ENCODE measurements around the gene SLC6A19.
"Not testable (repeated sequence)": the region's sequence is repeated elsewhere in the genome, so short reads cannot be mapped to it uniquely, and the experiment has no call there.

SLC6A19 gene

DNA sequence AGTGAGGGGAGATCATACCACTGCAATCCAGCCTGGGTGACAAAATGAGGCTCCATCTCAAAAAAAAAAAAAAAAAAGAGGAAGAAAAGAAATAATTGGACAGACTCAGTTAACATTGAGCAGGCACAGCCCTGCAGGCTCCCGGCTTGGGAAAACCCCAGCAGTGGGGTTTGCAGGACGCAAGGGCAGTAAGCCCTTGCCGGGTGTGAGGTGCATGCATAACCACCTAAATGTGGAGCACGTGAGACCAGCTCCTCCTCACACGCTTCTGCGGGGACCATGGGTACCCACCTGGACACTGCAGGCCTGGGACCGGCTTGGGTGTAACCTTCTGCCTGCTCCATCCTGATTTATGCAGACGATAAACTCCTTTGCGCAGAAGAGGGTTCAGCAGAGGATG is 19.0 kb downstream of the SLC6A19 start:
- DNase-seq (ENCODE audit: low read depth in 3 of 3, low spot score in 1 of 3): no peak

DNA sequence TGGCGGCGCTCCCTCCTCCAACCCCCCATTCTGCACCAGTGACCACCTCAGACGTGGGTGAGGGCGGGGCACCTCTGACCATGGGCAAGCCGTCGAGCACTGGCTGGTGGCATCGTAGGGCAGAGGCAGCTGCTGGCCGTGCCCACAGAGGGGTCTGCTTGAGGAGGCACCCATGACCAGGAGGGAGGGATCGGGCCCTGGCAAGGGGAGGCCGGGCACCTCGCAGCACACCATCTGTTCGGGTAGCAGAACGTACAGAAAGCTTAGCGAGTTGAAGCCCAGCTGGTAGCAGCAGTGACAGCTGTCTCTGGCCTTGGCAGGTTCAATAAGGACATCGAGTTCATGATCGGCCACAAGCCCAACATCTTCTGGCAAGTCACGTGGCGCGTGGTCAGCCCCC is 19.4 kb downstream of the SLC6A19 start:
- DNase-seq (ENCODE audit: low read depth in 3 of 3, low spot score in 1 of 3): no peak

DNA sequence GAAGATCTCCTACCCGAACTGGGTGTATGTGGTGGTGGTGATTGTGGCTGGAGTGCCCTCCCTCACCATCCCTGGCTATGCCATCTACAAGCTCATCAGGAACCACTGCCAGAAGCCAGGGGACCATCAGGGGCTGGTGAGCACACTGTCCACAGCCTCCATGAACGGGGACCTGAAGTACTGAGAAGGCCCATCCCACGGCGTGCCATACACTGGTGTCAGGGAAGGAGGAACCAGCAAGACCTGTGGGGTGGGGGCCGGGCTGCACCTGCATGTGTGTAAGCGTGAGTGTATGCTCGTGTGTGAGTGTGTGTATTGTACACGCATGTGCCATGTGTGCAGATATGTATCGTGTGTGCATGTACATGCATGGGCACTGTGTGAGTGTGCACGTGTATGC is 20.3 kb downstream of the SLC6A19 start:
- no peak for DNase-seq (ENCODE audit: low read depth in 3 of 3, low spot score in 1 of 3)

DNA sequence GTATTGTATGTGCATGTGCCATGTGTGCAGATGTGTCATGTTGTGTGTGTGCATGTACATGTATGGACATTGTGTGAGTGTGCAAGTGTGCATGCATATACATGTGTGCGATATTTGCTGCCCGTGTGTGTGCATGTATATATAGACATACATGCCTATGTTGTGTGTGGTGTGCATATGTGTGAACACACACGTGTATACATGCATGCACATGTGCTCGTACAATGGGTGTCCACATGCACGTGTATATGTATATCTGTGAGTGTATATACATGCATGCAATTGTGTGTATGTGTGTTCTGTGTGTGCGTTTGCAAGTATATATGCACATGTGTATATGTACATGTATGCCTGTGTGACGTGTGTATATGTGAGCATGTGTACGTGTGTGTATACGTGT is 20.8 kb downstream of the SLC6A19 start:
- no peak for DNase-seq (ENCODE audit: low read depth in 3 of 3, low spot score in 1 of 3)

DNA sequence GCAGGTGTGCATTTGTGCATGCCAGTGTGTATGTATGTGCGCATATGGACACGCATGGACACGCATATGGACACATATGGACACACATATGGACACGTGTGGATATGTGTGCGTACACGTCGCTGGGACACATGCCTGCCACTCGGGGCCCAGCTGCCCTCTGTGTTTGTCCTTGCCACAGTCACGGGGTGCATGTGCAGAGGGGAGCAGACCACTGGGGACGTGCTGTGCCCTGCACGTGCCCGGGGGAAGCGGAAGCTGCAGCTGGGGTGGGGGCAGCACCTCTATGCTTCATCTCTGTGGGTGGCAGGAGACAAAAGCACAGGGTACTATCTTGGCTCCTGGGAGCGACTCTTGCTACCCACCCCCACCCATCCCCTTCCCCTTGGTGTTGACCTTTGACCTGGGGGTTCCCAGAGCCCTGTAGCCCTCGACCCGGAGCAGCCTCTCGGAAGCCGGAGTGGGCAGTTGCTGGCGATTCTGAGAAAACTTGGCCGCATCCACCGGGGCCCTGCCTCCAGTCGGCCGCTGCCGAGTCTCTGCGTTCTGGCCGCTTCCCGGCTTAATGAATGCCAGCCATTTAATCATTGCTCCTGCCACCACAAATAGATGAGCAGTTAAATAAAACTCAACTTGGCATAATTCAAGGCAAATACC is 21.4 kb downstream of the SLC6A19 start:
- DNase-seq (ENCODE audit: low read depth in 3 of 3, low spot score in 1 of 3): no peak

DNA sequence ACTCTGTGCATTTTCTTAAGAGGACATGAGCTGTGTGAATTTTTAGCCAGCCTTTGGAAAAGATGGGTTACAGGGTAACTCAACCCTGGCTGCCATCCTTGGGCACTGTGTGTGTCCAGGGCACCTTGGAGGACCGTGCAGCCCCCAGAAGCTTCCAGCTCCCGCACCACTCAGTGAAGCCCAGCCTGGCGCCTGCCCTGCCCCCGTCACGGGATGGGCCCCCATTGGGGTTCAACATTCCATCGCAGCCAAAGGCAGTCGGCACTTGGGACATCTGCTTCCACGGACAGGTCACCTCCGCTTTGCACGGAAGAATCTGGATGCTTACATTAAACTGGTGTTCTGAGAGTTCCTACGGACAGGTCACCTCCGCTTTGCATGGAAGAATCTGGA is 21.9 kb downstream of the SLC6A19 start:
- no peak for DNase-seq (ENCODE audit: low read depth in 3 of 3, low spot score in 1 of 3)

DNA sequence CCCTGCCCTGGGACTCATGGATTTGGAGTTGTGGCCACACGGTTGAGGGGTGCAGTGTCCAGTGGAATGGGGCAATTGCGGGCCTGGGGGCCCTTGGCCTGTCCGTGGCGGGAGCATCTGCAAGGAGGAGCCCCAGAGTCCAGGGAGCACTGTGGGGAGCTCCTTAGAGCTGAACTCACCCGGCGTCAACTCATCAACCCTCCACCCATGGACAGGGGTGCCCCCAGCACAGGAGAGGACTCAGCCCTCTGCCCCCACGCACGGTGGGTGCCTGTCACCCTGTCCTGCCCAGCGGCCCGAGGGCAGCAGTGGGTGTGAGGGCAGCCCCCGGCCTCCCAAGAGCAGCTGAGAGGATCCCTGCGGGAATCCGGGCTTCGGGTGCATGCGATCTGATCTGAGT is 23.2 kb downstream of the SLC6A19 start:
- DNase-seq (ENCODE audit: low read depth in 3 of 3, low spot score in 1 of 3): no peak

DNA sequence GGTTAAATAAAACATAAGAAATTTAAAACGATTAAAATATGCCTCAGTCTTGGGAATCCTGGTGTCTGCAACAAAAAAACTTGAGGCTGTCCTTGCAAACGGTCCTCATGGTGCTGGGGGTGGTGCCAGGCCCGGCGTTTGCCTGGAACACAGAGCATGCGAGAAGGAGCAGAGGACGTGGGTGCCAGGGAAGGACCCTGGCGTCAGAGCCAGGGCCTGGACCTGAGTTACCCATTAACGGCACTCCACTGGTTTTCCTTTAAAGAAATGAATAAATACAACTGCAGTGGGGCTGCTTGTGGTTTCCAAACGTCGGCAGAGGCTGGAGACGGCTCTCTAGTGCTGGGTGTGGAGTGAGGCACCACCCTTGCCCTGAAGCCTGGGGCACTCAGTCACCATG is 23.7 kb downstream of the SLC6A19 start, which contains the start of gene SLC6A18:
SLC6A18 (plus strand) TSS at position 301 of the 400 bp plus-strand sequence; CDS start at position 398, 97 bp downstream.
- DNase-seq (ENCODE audit: low read depth in 3 of 3, low spot score in 1 of 3): no peak

DNA sequence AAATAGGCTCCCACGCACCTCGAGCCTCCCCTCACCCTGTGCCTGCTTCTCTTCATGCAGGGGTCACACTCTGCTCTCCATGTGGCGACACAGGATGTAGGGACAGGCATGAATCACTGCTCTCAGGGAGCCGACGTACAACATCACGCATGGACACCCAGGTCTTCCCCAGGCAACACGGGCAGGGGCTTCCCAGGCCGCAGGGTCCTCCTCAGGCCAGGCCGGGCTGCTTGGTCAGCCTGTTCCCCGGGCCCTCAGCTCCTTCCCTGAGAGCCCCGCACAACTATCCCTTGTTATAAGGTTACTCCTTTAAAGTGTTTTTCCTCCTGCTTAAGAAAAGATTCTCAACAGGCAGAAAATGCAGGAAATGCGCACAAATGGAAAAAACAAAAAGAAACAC is 24.8 kb downstream of the SLC6A19 start:
- DNase-seq (ENCODE audit: low read depth in 3 of 3, low spot score in 1 of 3): no peak

DNA sequence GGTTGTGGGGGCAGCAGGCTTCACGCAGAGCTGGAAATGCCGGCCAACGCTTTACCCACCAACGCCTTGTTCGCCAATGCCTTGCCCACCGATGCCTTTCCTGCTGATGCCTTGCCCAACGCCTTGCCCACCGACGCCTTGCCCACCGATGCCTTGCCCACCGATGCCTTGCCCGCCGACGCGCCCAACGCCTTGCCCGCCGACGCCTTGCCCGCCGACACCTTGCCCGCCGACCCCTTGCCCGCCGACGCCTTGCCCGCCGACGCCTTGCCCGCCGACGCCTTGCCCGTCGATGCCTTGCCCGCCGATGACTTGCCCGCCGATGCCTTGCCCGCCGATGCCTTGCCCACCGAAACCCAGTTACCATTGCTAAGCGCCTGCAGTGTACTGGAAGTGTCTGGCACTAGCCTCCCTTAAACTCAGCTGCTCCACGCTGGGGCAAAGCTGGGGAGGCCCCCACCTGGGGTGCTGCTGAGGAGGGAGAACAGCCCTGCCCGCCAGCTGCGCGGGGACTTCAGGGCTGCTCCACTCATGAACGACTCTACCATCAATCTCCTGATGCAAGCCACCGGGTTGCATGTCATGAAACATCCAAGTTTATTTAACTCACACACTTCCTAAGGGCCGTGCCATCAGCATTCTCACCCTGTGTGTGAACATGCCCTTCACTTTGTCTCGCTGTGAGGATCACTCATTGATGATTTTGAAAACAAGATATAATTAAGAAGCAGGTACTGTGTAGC is 25.6 kb downstream of the SLC6A19 start:
- no peak for DNase-seq (ENCODE audit: low read depth in 3 of 3, low spot score in 1 of 3)

DNA sequence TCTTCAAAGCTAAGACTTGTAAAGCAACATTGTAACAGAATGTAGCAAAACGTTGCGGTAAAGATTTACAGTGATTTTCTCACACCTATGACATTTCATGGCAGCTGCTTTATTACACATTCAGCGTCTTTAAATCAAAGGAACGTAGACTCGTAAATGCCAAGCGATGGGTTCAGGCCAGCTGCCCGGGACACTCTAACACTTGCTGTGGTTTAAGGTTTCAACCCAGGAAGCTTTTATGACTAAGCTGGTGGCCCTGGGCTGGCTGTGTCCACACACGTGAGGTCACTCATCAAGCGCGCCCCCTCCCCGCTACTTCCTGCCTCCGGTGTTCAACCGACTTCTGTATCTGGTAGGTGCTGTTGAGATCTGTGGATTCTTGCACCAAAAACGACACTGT is 26.3 kb downstream of the SLC6A19 start:
- no peak for DNase-seq (ENCODE audit: low read depth in 3 of 3, low spot score in 1 of 3)

DNA sequence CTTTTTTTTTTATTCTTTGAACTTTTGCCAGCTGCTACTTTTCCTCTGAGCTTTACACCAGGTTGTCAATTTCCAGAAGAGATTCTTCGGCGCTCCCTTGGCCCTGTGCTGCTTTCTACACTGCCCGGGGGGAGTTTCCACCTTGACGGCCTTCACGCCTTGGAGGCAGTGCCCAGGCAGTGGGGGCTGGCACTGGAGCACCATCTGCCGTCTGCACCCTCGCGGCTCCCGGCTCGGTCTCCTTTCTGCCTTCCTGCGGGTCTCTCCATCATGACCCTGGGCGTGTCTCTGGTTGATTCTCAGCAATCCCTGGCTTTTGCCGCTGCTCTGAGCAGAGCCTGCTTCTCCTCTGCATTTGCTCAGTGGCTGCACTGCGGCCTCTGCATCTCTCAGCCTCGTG is 26.7 kb downstream of the SLC6A19 start:
- no peak for DNase-seq (ENCODE audit: low read depth in 3 of 3, low spot score in 1 of 3)

DNA sequence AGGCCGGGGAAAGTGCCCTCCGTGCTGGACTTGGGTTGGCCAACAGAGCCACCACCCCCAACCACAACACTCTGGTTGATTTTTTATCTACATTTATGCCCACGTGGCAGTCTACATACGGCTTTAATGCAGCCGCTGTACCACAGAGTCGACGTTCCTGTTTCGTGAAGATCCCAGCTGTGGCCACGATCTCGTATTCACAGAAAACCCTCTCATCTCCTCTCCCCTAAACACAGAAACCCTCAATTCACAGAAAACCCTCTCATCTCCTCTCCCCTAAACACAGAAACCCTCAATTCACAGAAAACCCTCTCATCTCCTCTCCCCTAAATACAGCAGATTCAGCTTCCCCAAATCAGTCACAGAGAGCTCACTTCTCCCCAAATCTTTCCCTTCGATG is 27.6 kb downstream of the SLC6A19 start:
- not testable (repeated sequence) for DNase-seq (ENCODE audit: low read depth in 3 of 3, low spot score in 1 of 3)

DNA sequence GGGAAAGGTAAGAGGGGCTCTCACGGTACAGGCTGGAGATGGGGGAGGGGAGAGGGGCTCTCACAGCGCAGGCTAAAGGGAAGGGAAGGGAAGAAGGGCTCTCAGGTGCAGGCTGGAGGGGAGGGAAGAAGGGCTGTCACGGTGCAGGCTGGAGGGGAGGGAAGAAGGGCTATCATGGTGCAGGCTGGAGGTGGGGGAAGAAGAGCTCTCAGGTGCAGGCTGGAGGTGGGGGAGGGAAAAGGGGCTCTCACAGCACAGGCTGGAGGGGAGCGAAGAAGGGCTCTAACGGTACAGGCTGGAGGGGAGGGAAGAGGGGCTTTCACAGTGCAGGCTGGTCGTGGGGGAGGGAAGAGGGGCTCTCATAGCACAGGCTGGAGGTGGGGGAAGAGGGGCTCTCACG is 28.4 kb downstream of the SLC6A19 start:
- no peak for DNase-seq (ENCODE audit: low read depth in 3 of 3, low spot score in 1 of 3)

DNA sequence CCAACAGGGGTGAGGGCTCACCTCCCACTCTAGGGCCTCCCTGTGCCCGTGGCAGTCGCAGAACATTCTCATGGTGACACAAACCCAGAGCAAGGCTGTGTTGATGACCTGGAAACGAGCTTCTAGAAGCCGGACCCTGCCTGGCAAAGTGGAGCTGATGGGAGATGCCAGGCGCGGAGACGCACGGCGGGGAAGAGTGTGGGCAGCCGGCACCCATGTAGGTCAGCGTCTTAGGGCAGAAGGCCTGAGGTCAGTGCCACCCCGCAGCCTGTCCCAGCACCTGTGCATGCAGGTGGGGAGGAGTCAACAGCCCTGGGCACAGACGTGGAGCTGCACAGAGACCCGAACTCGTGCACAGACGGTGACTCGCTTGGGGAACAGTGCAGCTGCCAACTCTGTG is 29.2 kb downstream of the SLC6A19 start:
- no peak for DNase-seq (ENCODE audit: low read depth in 3 of 3, low spot score in 1 of 3)

DNA sequence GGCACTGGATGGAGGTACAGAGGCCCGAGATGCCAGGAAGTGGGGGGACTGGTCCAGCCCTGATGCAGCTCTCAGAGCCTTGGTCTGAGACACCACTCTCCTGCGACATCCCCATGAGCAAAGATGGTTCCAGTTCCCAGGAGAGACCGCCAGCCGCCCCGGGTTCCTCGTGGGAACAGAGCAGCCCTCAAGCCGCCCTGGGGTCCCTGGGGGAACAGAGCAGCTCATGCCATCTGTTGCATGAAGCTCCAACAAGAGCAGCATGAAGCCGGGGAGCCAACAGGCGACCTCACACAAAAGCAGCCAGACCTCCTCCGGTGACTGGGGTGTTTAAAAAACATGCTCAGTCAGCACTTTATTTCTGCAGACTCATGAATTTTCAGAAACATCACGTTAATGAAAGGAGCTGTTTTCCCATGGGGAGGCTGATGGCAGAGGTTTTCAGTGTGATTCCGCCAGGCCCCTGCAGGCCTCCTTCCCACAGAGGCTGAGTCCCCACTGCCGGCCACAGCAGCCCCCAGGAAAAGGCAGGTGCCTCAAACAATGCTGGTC is 30.0 kb downstream of the SLC6A19 start:
- no peak for DNase-seq (ENCODE audit: low read depth in 3 of 3, low spot score in 1 of 3)

DNA sequence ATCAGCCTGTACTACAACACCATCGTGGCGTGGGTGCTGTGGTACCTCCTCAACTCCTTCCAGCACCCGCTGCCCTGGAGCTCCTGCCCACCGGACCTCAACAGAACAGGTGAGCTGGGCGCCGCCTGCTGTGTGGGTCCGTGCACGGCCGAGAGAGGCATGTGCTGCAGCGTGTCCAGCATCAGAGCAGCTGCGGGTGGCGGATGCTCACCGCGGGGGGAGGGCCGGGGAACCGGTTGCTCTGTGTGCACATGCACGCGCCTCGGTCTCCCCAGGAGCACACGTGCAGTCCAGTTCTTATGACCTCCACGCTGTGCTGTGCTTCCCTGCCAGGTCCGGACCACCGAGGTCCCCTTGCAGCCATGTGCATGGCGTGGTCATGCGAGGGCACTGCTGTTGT is 31.4 kb downstream of the SLC6A19 start:
- DNase-seq (ENCODE audit: low read depth in 3 of 3, low spot score in 1 of 3): no peak

DNA sequence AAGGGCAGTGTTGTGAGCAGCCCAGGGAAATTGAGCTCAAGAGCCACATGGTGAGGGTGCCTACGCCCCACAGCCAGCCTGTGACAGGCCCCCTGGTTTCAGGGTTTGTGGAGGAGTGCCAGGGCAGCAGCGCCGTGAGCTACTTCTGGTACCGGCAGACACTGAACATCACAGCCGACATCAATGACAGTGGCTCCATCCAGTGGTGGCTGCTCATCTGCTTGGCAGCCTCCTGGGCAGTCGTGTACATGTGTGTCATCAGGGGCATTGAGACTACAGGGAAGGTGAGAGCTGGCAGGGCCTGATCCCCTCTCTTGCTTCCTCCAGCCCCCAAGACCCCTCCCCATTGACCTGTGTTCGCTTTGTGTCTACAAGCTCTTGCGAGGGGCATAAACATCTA is 34.0 kb downstream of the SLC6A19 start:
- no peak for DNase-seq (ENCODE audit: low read depth in 3 of 3, low spot score in 1 of 3)

DNA sequence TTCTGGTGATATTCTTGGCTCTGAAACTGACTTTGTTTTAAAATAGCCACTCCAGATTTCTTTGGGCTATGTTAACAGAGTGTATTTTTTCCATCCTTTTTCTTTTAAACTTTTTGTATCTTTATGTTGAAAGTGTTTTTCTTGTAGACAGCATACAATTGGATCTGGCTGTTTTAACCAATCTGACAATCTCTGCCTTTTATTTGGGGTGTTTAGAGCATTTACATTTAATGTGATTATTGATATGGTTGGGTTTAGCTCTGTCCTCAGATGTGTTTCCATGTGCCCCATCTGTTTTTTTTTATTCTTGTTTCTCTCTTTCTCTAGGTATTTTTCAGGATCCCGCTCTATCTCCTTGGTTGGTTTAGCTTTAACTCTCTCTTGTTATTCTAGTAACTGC is 34.4 kb downstream of the SLC6A19 start:
- DNase-seq (ENCODE audit: low read depth in 3 of 3, low spot score in 1 of 3): no peak

DNA sequence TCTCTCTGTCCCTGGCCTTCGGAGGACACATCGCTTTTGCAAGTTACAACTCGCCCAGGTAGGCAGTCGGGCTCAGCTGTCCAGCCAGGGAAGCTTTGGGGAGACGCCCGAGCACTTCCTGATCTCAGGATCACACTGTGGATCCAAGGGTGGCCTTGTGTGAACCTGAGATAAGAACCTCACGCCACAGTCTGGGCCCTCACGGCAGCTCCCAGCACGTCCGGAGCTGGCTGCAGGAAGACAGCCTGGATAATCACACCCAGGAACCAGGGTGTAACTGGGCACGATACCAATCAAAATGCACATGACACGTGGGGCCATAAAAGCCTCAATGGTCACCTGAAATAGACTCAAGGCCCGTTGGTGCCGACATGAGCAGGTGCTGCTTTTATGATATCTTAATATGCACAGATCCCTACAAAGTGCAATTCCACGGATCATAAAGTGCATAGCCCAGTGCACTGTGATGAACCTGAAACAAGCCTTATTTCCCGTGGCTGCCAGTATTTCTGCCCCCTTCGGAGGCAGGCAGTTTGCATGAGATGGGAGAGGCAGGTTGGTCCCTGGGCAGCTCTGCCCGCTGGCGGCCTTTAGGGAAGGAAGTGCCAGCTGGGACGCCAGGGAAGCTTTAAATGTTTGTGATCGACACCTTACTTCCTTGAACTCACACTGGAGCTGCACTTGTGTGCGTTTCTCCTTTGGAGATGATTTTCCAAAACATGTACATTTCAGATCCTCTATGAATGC is 38.3 kb downstream of the SLC6A19 start:
- no peak for DNase-seq (ENCODE audit: low read depth in 3 of 3, low spot score in 1 of 3)

DNA sequence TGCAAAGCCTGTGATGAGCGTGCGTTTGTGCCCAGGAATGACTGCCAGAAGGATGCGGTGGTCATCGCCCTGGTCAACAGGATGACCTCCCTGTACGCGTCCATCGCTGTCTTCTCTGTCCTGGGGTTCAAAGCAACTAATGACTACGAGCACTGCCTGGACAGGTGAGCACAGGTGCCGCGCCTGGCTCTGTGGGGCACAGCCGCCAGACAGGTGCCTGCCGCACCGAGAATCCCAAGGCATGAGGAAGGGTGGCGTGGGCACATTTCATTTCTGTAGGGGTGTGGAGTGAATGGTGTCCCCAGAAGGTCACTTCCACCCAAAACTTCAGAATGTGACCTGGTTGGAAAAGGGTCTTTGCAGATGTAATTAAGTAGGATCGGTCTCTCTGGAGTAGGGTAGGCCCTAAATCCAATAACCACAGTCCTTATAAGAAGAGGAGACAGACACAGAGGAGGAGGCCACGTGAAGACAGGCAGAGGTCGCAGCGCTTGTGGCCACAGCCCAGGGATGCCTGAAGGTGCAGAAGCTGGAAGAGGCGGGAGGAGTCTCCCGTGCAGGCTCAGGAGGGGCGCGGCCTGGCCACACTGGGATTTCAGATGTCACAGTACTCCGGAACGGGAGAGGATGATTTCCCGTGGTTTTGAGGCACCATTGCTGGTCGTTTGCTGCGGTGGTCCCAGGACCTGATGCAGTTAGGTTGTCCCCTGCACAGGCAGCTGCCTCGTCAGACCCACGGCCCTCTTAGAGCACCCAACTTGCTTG is 39.3 kb downstream of the SLC6A19 start:
- no peak for DNase-seq (ENCODE audit: low read depth in 3 of 3, low spot score in 1 of 3)
